Thyroid gland (tissue), 4 donors: ENCODE data around the gene FRYL. TPM values are rescaled to one million over a fixed set of nuclear protein-coding genes. Genes with fewer than 3 reads are reported as not detected.

Experiments
- DNase-seq, 2 donors: peaks; one replicate each; pipeline ENCODE4 v3.0.0-alpha.2; 2019
- H3K27ac ChIP-seq, 3 donors: fragments of 200-600 bp; sonication (generic); 1 replicate in 2 of 3; 2 replicates in 1 of 3; pipeline ENCODE4 v1.5.1; 2016 to 2019; ENCODE audit warnings: mild to moderate bottlenecking in 1 of 3, moderate library complexity in 1 of 3
- H3K27me3 ChIP-seq: fragments of 200-600 bp; sonication (generic); one replicate; pipeline ENCODE4 v1.5.1; 2019
- H3K36me3 ChIP-seq, 2 donors: fragments of 200-600 bp; sonication (generic); one replicate each; pipeline ENCODE4 v1.5.1; 2016 to 2019
- H3K4me1 ChIP-seq, 2 donors: fragments of 200-600 bp; sonication (generic); one replicate each; pipeline ENCODE4 v1.5.1; 2017 to 2019
- H3K4me3 ChIP-seq, 3 donors: fragments of 200-600 bp; sonication (generic); replicated peaks in 1 of 3; 1 replicate in 2 of 3; 2 replicates in 1 of 3; pipeline ENCODE4 v1.5.1; 2016; ENCODE audit warnings: mild to moderate bottlenecking in 1 of 3
- H3K9me3 ChIP-seq: fragments of 200-600 bp; sonication (generic); one replicate; pipeline ENCODE4 v1.5.1; 2017
- POLR2A ChIP-seq, 2 donors: fragments of 450-650 bp; IDR thresholded peaks; one replicate each; pipeline ENCODE4 v1.6.1; 2017; ENCODE audit warnings: antibody characterized with exemption in 2 of 2, mild to moderate bottlenecking in 2 of 2, moderate library complexity in 1 of 2
- WGBS, 2 donors: methylation state at CpG; one replicate each; pipeline ENCODE4 v1.1.5; 2017; 5-methylcytosine and 5-hydroxymethylcytosine counted together
- intact Hi-C: fragments of 100-400 bp; cut with DNase I; formaldehyde crosslinking; loops from one replicate; pipeline ENCODE4 v1.15.1; 2023
- total RNA-seq, 4 donors: library from RNA; depleted of rRNA; stranded (reverse); fragments of >200 nt; gene quantifications; one replicate each; pipeline ENCODE4 v1.2.3, GENCODE V29; 2016
- TF ChIP-seq, protein P1 (sequence below), 6 experiments: fragments of 200-600 bp in 3 of 6; fragments of 450-650 bp in 3 of 6; sonication (generic) in 3 of 6; IDR thresholded peaks; one replicate each; pipeline ENCODE4 v1.5.1; 2016 to 2019; ENCODE audit warnings: antibody characterized with exemption in 6 of 6, mild to moderate bottlenecking in 2 of 6, inconsistent platforms in 1 of 6, moderate library complexity in 1 of 6

The FRYL gene
- total RNA-seq, 4 donors from 2014 or later = 48.7 to 90.4 (median 67.8) TPM

DNA sequence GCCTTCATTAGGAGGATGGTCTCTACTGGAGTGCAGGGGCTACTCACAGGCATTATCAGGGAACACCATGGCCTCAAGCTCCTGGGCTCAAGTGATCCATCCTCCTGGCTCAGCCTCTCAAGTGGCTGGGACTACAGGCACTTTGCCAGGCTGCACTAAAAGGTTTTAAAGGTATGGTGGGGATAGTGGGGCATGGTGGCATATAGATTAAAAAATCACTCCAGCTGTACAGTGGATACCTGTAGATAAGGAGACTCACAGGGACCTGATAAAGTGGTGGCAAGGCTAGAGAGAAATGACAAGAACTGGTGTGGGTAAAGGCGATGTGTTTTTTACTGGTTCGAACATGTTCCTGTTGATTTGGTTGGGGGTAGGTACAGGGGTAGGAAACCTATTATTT is 284.1 kb downstream of the FRYL start:
- H3K4me1 ChIP-seq = peaks cover 0 to 2% of the 10 kb centered on the region in 2 donors
- intact Hi-C loops = no loop called here
- no peak for DNase-seq
- WGBS, 2 donors = 98 to 99% methylated on average over 2 of the region's 2 CpGs
- peaks cover 2% of the 10 kb centered on the region for H3K27me3 ChIP-seq
- no peaks in the 10 kb centered on the region for H3K9me3 ChIP-seq
- H3K27ac ChIP-seq = no peak overlapping the region
- H3K4me3 ChIP-seq = no peak overlapping the region
- peaks cover 7 to 8% of the 10 kb centered on the region in 2 donors for H3K36me3 ChIP-seq
- no peak for TF ChIP-seq POLR2A (IDR thresholded peaks at IDR 0.05)
- TF ChIP-seq, protein P1, sequence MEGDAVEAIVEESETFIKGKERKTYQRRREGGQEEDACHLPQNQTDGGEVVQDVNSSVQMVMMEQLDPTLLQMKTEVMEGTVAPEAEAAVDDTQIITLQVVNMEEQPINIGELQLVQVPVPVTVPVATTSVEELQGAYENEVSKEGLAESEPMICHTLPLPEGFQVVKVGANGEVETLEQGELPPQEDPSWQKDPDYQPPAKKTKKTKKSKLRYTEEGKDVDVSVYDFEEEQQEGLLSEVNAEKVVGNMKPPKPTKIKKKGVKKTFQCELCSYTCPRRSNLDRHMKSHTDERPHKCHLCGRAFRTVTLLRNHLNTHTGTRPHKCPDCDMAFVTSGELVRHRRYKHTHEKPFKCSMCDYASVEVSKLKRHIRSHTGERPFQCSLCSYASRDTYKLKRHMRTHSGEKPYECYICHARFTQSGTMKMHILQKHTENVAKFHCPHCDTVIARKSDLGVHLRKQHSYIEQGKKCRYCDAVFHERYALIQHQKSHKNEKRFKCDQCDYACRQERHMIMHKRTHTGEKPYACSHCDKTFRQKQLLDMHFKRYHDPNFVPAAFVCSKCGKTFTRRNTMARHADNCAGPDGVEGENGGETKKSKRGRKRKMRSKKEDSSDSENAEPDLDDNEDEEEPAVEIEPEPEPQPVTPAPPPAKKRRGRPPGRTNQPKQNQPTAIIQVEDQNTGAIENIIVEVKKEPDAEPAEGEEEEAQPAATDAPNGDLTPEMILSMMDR (IDR thresholded peaks at IDR 0.05) = no peak

DNA sequence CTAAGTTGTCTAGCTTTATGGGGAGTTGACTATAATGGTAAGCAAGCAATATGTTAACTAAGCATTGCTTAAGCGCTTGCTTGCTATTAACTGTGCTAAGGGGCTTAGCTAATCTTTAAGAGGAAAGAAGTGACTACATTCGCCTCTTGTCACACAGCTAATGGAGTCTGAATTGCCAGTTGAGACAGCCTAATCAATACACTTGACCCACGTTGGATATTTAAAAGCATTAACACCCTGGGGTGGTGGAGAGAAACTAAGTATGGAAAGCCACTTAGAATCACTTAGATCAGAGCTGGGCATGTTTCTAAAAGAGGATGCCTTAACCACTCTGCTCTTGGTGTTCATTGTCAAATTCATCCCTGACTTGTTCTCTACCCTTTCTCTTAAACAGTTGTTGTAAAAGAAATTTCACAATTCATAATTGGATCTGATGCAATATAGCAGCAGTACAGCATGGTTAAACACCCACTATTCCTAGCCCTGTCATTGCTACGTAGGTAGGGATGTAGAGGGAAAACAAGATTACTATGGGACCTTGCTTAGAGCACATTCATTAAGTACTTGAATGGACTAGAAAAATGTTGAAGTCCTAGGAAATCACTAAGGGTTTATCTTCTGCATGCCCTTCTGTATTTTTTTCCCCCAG is 286.5 kb downstream of the FRYL start:
- 78% methylated on average over 4 of the region's 4 CpGs for WGBS, 2 donors

DNA sequence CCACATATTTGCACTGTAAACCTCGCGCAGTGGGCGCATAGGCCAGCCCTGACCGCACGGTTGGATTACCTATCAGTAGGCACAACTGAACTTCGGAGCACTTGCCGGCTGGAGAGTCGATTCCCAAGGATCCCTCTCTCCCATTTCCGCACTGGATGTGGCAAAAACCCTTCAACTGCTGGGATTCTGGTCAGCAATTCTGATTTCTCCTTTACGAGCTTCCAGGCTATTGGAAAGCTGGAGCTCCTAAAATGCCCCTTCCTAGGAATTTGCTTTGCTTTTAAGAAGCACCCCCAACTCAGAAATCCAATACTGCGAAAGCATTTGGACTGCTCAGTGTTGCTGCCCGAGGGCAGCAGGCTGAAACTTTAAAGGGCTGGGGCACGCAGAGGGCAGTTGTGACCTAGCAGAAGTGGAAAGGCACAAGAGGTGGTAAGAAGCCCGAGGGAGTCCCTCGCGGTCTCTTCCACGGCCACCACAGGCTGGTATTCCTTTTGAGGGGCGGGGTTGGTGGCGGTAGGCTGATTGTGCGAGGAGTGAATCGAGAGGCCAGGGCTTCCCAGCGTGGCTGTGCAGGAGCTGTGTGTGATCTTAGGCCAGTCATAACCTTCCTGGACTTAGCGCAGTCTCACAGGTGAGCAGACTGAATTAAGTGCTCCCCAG is 288.4 kb downstream of the FRYL start:
- H3K36me3 ChIP-seq = no peaks in the 10 kb centered on the region
- peaks cover 14% of the 10 kb centered on the region for H3K27me3 ChIP-seq

More for the DNA sequence above, 286.5 kb downstream of the FRYL start:
- H3K4me3 ChIP-seq = no peak overlapping the region
- no peaks in the 10 kb centered on the region for H3K36me3 ChIP-seq
- DNase-seq = no peak
- no peaks in the 10 kb centered on the region for H3K9me3 ChIP-seq
- TF ChIP-seq, protein P1 (IDR thresholded peaks at IDR 0.05) = no peak
- TF ChIP-seq POLR2A (IDR thresholded peaks at IDR 0.05) = no peak
- H3K27ac ChIP-seq = no peak overlapping the region
- intact Hi-C loops = no loop called here
- H3K27me3 ChIP-seq = peaks cover 14% of the 10 kb centered on the region
- peaks cover 0 to 13% of the 10 kb centered on the region in 2 donors for H3K4me1 ChIP-seq

DNA sequence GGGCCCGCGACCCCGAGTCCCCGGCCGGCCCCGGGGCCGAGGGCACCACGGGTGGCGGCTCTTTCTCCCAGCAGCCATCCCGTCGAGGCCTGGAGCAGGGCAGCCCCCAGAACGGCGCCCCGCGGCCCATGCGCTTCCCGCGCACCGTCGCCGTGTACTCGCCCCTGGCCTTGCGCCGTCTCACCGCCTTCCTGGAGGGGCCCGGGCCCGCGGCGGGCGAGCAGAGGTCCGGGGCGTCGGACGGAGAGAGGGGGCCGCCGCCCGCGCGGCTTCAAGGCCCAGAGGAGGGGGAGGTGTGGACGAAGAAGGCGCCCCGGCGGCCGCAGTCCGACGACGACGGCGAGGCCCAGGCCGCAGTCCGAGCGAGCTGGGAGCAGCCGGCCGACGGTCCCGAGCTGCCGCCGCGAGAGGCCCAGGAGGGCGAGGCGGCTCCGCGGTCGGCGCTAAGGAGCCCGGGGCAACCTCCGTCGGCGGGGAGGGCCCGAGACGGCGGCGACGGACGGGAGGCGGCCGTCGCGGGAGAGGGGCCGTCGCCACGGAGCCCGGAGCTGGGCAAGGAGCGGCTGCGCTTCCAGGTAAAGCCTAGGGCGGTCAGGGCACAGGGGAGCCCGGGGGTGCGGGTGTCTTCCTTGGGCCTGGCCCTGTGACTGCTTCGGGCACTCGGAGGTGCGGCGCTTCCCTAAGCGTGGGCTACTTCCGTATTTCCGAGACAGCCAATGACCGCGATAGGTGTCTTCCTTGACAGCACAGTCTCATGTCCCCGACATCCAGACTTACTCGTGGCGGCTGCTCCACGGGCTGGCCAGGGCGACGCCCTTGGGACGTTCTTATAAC is 289.2 kb downstream of the FRYL start:
- Histone ChIP-seq H3K4me1 (peaks cover 0 to 13% of the 10 kb centered on the region in 2 donors), H3K27me3 (peaks cover 14% of the 10 kb centered on the region), H3K9me3 (no peaks in the 10 kb centered on the region), H3K4me3 (no peak overlapping the region), H3K27ac (no peak overlapping the region), H3K36me3 (no peaks in the 10 kb centered on the region)
- no peak for DNase-seq
- TF ChIP-seq, protein P1 (IDR thresholded peaks at IDR 0.05) = no peak
- TF ChIP-seq POLR2A (IDR thresholded peaks at IDR 0.05) = no peak
- intact Hi-C loops = no loop called here
- WGBS, 2 donors = 16 to 28% methylated on average over 7 to 23 of the region's 104 CpGs

More for the DNA sequence above, 288.4 kb downstream of the FRYL start:
- intact Hi-C loops = no loop called here
- peaks cover 0 to 13% of the 10 kb centered on the region in 2 donors for H3K4me1 ChIP-seq
- H3K4me3 ChIP-seq = no peak overlapping the region
- TF ChIP-seq POLR2A (IDR thresholded peaks at IDR 0.05) = no peak
- TF ChIP-seq, protein P1 (IDR thresholded peaks at IDR 0.05) = no peak
- no peaks in the 10 kb centered on the region for H3K9me3 ChIP-seq
- no peak for DNase-seq
- 64 to 68% methylated on average over 23 of the region's 23 CpGs for WGBS, 2 donors
- H3K27ac ChIP-seq = no peak overlapping the region
